Measurements from ENCODE around the gene SLC26A2.
"Not testable (repeated sequence)": the region's sequence is repeated elsewhere in the genome, so short reads cannot be mapped to it uniquely, and the experiment has no call there.

The SLC26A2 gene

DNA sequence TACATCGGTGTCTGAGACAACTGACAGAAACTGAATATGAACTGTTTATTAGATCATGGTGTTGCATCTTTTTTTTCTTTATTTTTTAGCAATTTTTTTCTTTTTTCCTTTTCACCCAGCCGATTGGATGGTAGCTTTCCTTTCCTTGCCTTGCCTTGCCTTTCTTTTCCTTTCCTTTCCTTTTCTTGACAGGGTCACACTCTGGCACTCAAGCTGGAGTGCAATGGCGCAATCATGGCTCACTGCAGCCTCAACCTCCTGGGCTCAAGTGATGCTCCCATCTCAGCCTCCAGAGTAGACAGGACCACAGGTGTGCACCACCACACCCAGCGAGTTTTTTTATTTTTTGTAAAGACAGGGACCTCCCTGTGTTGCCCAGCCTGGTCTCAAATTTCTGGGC is 18.8 kb upstream of the SLC26A2 start:
- in situ Hi-C loops (cut with HindIII; ENCODE audit: low sequenced_read_pairs): loop anchor here (10.0 kb wide), 1 partner anchor 63 kb away; the partner anchor contains the start of genes HMGXB3 and TIGD6
- TF ChIP-seq, protein P1, sequence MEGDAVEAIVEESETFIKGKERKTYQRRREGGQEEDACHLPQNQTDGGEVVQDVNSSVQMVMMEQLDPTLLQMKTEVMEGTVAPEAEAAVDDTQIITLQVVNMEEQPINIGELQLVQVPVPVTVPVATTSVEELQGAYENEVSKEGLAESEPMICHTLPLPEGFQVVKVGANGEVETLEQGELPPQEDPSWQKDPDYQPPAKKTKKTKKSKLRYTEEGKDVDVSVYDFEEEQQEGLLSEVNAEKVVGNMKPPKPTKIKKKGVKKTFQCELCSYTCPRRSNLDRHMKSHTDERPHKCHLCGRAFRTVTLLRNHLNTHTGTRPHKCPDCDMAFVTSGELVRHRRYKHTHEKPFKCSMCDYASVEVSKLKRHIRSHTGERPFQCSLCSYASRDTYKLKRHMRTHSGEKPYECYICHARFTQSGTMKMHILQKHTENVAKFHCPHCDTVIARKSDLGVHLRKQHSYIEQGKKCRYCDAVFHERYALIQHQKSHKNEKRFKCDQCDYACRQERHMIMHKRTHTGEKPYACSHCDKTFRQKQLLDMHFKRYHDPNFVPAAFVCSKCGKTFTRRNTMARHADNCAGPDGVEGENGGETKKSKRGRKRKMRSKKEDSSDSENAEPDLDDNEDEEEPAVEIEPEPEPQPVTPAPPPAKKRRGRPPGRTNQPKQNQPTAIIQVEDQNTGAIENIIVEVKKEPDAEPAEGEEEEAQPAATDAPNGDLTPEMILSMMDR (IDR thresholded peaks at IDR 0.05; ENCODE audit: low read depth, low read length, missing control alignments): no peak
- H3K4me3 ChIP-seq (ENCODE audit: low read depth, low read length): no peak overlapping the region
- DNase-seq (ENCODE audit: low read depth): no peak

DNA sequence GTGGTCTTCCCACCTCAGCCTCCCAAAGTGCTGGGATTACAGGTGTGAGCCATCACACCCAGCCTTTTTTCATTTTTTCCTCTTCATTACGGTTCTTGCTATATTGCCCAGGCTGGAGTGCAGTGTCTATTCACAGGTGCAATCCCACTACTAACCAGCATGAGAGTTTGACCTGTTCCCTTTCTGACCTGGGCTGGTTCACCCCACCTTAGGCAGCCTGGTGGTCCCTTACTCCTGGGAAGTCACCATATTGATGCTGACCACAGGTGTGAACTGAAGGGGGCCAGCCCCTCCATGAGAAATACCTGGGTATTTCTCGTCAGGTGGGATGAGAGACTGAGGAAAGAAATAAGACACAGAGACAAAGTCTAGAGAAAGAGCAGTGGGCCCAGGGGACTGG is 18.4 kb upstream of the SLC26A2 start:
- in situ Hi-C loops (cut with HindIII; ENCODE audit: low sequenced_read_pairs): loop anchor here (10.0 kb wide), 1 partner anchor 63 kb away; the partner anchor contains the start of genes HMGXB3 and TIGD6
- DNase-seq (ENCODE audit: low read depth): no peak
- H3K4me3 ChIP-seq (ENCODE audit: low read depth, low read length): no peak overlapping the region
- TF ChIP-seq, protein P1 (IDR thresholded peaks at IDR 0.05; ENCODE audit: low read depth, low read length, missing control alignments): no peak

DNA sequence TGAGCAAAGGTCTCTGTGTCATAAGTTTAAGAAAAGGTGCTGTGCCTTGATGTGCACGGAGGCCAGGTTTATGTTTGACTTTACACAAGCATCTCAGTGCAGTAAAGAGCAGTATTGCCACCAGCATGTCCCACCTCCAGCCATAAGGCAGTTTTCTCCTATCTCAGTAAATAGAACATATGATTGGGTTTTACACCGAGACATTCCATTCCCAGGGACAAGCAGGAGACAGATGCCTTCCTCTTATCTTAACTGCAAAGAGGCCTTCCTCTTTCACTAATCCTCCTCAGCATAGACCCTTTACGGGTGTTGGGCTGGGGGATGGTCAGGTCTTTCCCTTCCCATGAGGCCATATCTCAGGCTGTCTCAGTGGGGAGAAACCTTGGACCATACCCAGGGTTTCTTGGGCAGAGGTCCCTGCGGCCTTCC is 17.8 kb upstream of the SLC26A2 start:
- in situ Hi-C loops (cut with HindIII; ENCODE audit: low sequenced_read_pairs): loop anchor here (10.0 kb wide), 1 partner anchor 62 kb away; the partner anchor contains the start of genes HMGXB3 and TIGD6
- H3K4me3 ChIP-seq (ENCODE audit: low read depth, low read length); DNase-seq (ENCODE audit: low read depth): not testable (repeated sequence)

DNA sequence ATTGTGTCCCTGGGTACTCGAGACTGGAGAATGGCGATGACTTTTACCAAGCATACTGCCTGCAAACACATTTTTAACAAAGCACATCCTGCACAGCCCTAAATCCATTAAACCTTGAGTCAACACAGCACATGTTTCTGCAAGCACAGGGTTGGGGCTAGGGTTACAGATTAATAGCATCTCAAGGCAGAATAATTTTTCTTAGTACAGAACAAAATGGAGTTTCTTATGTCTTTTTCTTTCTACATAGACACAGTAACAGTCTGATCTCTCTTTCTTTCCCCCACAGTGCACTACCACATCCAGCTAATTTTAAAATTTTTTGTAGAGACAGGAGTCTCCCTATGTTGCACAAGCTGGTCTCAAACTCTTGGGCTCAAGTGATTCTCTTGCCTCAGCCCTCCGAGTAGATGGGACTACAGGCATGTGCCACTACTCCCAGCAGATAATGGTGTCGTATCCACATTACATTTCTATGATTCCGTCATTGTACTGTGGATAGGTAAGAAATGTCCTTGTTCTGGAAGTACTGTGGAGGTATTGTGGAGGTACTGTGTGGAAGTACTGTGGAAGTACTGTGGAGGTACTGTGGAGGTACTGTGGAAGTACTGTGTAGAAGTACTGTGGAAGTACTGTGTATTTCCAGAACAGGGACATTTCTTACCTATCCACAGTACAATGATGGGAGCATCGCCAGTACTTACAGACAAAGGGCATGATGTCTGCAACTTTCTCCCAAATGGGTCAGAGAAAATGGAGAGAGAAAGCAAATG is 17.2 kb upstream of the SLC26A2 start:
- not testable (repeated sequence) for DNase-seq (ENCODE audit: low read depth); H3K4me3 ChIP-seq (ENCODE audit: low read depth, low read length)
- in situ Hi-C loops (cut with HindIII; ENCODE audit: low sequenced_read_pairs): loop anchor here (10.0 kb wide), 1 partner anchor 61 kb away; the partner anchor contains the start of genes HMGXB3 and TIGD6

DNA sequence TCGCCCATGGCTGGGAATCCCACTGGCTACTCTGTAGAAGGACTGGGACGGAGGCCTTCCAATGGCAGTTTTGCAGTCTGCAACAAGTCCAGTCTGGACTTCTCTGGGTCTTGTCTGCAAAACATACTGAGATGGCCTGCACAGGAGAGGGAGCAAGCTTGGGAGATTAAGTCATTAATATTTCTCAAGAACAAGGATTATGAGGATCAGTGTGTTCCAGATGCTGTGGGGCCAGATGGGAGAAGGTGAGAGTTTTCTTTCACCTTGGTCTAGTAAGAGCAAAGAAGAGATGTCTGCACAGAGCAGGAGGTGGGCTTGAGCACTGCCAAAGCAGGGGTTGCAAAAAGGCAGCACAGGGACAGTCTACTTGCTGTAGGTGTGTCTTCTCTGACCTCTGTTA is 15.9 kb upstream of the SLC26A2 start, which contains the start of gene PDE6A:
Gene PDE6A (minus strand): TSS at position 128 of the 400 bp plus-strand sequence. CDS start 120 bp downstream, at position 8.
- no peak within 1 kb of the TSS for H3K4me3 ChIP-seq (ENCODE audit: low read depth, low read length)
- no peak for DNase-seq (ENCODE audit: low read depth)
- TF ChIP-seq, protein P1 (IDR thresholded peaks at IDR 0.05; ENCODE audit: low read depth, low read length, missing control alignments): no peak
- in situ Hi-C loops (cut with HindIII; ENCODE audit: low sequenced_read_pairs): loop anchor here (5.0 to 10.0 kb wide), 2 partner anchors 60 to 92 kb away; partner anchors contain the start of genes HMGXB3 and TIGD6

DNA sequence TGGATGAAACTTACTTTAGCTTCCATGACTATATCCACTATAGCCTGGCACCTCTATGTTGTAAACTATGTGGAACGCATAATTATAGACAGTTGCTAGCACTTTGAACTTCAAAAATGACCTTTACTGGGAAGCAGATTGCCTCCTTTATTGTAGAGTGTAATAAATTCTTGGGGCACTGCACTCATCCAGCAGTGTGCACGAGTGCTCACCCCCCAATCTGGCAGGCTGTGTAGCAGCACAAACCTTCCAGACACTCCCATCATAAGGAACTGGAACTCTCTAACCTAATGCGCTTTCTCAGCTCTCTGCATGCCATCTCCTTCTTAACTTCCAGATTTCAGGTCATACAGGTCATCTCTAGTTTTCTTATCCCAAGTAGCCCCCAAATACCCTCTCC is 14.4 kb upstream of the SLC26A2 start:
- TF ChIP-seq, protein P1 (IDR thresholded peaks at IDR 0.05; ENCODE audit: low read depth, low read length, missing control alignments): no peak
- H3K4me3 ChIP-seq (ENCODE audit: low read depth, low read length): no peak overlapping the region
- in situ Hi-C loops (cut with HindIII; ENCODE audit: low sequenced_read_pairs): loop anchor here (5.0 to 10.0 kb wide), 2 partner anchors 59 to 94 kb away; partner anchors contain the start of genes HMGXB3 and TIGD6
- DNase-seq (ENCODE audit: low read depth): no peak

DNA sequence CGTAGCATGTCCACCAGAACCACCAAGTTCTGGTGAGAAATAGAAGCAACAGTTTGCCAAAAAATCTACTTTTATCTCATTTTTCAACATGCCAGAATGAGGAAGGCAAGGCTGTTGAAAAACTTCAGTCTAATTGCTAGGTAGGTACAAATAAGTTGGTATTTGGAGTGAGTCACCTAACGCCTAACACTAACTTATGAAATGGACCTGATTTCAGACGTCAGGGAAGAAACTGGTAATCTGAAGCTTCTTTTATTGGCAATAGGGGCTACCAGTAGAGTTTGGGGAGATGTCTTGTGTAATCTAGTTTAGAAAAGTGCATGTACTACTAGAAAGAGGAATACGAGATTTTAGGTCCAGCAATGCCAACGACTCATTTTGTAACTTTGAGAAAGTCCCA is 11.6 kb upstream of the SLC26A2 start:
- TF ChIP-seq, protein P1 (IDR thresholded peaks at IDR 0.05; ENCODE audit: low read depth, low read length, missing control alignments): no peak
- in situ Hi-C loops (cut with HindIII; ENCODE audit: low sequenced_read_pairs): loop anchor here (5.0 to 10.0 kb wide), 2 partner anchors 56 to 97 kb away; partner anchors contain the start of genes HMGXB3 and TIGD6
- H3K4me3 ChIP-seq (ENCODE audit: low read depth, low read length): no peak overlapping the region
- DNase-seq (ENCODE audit: low read depth): no peak

Data from astrocyte of the cerebellum (primary cell).